ENCODE data around the gene SYTL3. TPM values are rescaled to one million over a fixed set of nuclear protein-coding genes. Genes with fewer than 3 reads are reported as not detected.

The SYTL3 gene
- total and polyA plus RNA-seq, 9 of the 15 experiments (the other 6 are each of a cell fraction or from before 2014, with no cell fraction given): 0.04 to 0.46 (median 0.17) TPM; not detected in 1

DNA sequence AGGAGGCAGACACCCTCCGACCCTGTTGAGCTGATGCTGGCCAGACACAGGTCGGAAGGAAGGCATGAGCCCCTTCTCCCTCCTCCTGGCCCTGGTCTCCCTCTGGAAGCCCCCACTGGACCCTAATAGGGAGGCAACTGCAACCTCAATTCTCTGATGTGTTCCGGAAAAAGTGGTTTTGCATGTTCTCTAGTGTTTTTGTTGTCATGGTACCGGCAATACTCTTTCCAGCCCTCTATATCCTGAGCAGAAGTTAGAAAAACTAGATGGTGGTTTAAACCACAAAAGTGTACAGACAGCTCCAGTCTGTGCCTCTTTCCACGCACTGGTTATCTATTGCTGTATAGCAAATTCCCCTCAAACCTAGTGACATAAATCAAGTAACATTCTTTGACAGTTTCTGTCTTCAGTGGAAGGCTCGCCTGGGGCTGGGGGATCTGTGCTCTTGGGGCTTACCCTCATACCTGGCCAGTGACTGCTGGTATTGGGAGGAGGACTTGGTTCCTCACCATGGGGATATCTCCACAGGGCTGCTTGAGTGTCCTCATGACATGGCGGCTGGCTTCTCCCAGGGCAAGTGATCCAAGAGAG, 37.0 kb downstream of the SYTL3 start:
- in situ Hi-C loops (cut with MboI) (loop anchor here (5.0 to 25.0 kb wide), 2 partner anchors 425 to 475 kb away; no protein-coding TSS in a partner anchor), intact Hi-C loops (cut with micrococcal nuclease) (no loop called here)
- Histone ChIP-seq H3K79me2 (ENCODE audit: control insufficient read depth, insufficient read depth, low read length) (no peaks in the 10 kb centered on the region), H3K9me1 (ENCODE audit: control insufficient read depth, insufficient read depth, low read length) (no peaks in the 10 kb centered on the region), H3K4me2 (ENCODE audit: insufficient read depth, low read length) (no peak overlapping the region), H2AFZ (ENCODE audit: low read depth, low read length) (no peak overlapping the region), H3K36me3 (ENCODE audit: control insufficient read depth, insufficient read depth, low read length) (no peaks in the 10 kb centered on the region), H3K9me3 (replicated peaks; ENCODE audit: control insufficient read depth, insufficient read depth, low read depth, low read length) (no peaks in the 10 kb centered on the region), H3K9ac (ENCODE audit: insufficient read depth in 1 of 2, low read depth in 2 of 2, low read length in 2 of 2) (no peak overlapping the region), H3K27me3 (ENCODE audit: control insufficient read depth in 2 of 2, insufficient read depth in 2 of 2, low read length in 2 of 2) (peaks cover 43 to 57% of the 10 kb centered on the region in 2 experiments), H3K4me1 (replicated peaks in 1 of 2; ENCODE audit: control insufficient read depth in 2 of 2, insufficient read depth in 2 of 2, low read length in 2 of 2) (no peaks in the 10 kb centered on the region), H3K27ac (ENCODE audit: extremely low read depth, low read depth, low read length) (no peak overlapping the region), H4K20me1 (replicated peaks; ENCODE audit: control insufficient read depth, insufficient read depth, low read length) (no peaks in the 10 kb centered on the region), H3K4me3 (no peak overlapping the region)
- DNase-seq (ENCODE audit: extremely low read depth in 1 of 4, low spot score in 3 of 4) (no peak), ATAC-seq (no peak; the same call in 2 of the 3 replicates), FAIRE-seq (no peak)
- no TSS peak for BruUV-seq (replicated peaks)
- under 1% methylated on average over 7 of the region's 7 CpGs for WGBS (ENCODE audit: insufficient coverage, low coverage, missing lambda C conversion rate)
- ChIA-PET POLR2A (interaction anchor here (1.0 kb wide), 1 partner anchor 69 kb away, joined by 3 read pairs; no protein-coding TSS in a partner anchor), CTCF (ENCODE audit: low intra/inter-chr PET ratio) (no interaction called here)
- TF ChIP-seq SNRNP70 (optimal IDR thresholded peaks at IDR 0.05; ENCODE audit: low read depth, low read length) (no peak), BDP1 (IDR thresholded peaks at IDR 0.05; ENCODE audit: insufficient read depth, insufficient read length) (no peak), HEY1 (CRISPR knock-in tag; IDR thresholded peaks at IDR 0.05; ENCODE audit: borderline replicate concordance) (no peak), MEIS2 (IDR thresholded peaks at IDR 0.05; ENCODE audit: partially characterized antibody) (peak; percentile 31), ZNF384 (IDR thresholded peaks at IDR 0.05; ENCODE audit: low read depth, low read length) (no peak), RBM39 (optimal IDR thresholded peaks at IDR 0.05; ENCODE audit: low read depth, low read length) (no peak)
- TF ChIP-seq, protein P1, sequence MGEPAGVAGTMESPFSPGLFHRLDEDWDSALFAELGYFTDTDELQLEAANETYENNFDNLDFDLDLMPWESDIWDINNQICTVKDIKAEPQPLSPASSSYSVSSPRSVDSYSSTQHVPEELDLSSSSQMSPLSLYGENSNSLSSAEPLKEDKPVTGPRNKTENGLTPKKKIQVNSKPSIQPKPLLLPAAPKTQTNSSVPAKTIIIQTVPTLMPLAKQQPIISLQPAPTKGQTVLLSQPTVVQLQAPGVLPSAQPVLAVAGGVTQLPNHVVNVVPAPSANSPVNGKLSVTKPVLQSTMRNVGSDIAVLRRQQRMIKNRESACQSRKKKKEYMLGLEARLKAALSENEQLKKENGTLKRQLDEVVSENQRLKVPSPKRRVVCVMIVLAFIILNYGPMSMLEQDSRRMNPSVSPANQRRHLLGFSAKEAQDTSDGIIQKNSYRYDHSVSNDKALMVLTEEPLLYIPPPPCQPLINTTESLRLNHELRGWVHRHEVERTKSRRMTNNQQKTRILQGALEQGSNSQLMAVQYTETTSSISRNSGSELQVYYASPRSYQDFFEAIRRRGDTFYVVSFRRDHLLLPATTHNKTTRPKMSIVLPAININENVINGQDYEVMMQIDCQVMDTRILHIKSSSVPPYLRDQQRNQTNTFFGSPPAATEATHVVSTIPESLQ (CRISPR knock-in tag; IDR thresholded peaks at IDR 0.05): no peak
- TF ChIP-seq, protein P2, sequence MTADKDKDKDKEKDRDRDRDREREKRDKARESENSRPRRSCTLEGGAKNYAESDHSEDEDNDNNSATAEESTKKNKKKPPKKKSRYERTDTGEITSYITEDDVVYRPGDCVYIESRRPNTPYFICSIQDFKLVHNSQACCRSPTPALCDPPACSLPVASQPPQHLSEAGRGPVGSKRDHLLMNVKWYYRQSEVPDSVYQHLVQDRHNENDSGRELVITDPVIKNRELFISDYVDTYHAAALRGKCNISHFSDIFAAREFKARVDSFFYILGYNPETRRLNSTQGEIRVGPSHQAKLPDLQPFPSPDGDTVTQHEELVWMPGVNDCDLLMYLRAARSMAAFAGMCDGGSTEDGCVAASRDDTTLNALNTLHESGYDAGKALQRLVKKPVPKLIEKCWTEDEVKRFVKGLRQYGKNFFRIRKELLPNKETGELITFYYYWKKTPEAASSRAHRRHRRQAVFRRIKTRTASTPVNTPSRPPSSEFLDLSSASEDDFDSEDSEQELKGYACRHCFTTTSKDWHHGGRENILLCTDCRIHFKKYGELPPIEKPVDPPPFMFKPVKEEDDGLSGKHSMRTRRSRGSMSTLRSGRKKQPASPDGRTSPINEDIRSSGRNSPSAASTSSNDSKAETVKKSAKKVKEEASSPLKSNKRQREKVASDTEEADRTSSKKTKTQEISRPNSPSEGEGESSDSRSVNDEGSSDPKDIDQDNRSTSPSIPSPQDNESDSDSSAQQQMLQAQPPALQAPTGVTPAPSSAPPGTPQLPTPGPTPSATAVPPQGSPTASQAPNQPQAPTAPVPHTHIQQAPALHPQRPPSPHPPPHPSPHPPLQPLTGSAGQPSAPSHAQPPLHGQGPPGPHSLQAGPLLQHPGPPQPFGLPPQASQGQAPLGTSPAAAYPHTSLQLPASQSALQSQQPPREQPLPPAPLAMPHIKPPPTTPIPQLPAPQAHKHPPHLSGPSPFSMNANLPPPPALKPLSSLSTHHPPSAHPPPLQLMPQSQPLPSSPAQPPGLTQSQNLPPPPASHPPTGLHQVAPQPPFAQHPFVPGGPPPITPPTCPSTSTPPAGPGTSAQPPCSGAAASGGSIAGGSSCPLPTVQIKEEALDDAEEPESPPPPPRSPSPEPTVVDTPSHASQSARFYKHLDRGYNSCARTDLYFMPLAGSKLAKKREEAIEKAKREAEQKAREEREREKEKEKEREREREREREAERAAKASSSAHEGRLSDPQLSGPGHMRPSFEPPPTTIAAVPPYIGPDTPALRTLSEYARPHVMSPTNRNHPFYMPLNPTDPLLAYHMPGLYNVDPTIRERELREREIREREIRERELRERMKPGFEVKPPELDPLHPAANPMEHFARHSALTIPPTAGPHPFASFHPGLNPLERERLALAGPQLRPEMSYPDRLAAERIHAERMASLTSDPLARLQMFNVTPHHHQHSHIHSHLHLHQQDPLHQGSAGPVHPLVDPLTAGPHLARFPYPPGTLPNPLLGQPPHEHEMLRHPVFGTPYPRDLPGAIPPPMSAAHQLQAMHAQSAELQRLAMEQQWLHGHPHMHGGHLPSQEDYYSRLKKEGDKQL (CRISPR knock-in tag; IDR thresholded peaks at IDR 0.05; ENCODE audit: borderline replicate concordance): no peak
- TF ChIP-seq, protein P3, sequence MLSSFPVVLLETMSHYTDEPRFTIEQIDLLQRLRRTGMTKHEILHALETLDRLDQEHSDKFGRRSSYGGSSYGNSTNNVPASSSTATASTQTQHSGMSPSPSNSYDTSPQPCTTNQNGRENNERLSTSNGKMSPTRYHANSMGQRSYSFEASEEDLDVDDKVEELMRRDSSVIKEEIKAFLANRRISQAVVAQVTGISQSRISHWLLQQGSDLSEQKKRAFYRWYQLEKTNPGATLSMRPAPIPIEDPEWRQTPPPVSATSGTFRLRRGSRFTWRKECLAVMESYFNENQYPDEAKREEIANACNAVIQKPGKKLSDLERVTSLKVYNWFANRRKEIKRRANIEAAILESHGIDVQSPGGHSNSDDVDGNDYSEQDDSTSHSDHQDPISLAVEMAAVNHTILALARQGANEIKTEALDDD (IDR thresholded peaks at IDR 0.05): no peak

Data from K562 (cell line).